SK-N-MC (cell line): ENCODE results near the gene AMBRA1.

Experiments used
- EZH2 ChIP-seq: fragments of 200-600 bp; sonication (generic); IDR thresholded peaks from one replicate; pipeline ENCODE4 v1.6.1; 2017; ENCODE audit warnings: antibody characterized with exemption
- POLR2AphosphoS5 ChIP-seq: IDR thresholded peaks from 2 replicates; pipeline ENCODE4 v1.6.1; 2012; ENCODE audit warnings: mild to moderate bottlenecking, low read depth, low read length, borderline replicate concordance

DNA sequence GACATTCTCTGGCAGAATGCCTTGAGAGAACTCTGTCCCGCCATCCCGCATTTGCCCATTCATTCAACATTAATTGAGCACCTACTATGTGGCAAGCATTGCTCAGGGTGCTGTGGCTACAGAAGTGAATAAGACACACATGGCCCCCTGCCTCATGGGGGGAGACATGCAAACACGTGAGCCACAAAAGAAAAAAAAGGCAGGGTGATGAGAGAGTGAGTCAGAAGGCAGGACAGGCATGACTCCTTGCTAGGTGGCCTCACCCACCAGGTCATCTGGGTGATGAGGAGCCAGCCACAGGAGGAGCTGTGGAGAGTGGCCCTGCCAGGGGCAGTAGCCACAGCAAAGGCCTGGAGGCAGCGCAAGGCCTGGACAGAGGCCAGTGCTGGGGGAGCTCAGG lies 207.1 kb downstream of the AMBRA1 start:
- no peak for TF ChIP-seq POLR2AphosphoS5
- TF ChIP-seq EZH2 = no peak
